Mucosa of gallbladder (tissue), 1 donor: ENCODE measurements around the gene GLDC. TPM values are rescaled to one million over a fixed set of nuclear protein-coding genes. Genes with fewer than 3 reads are reported as not detected.
A peak's percentile ranks its signal among the peaks of the same experiment; 100 is the strongest.
"Not testable (repeated sequence)": the region's sequence is repeated elsewhere in the genome, so short reads cannot be mapped to it uniquely, and the experiment has no call there.

Source experiments
- DNase-seq: peaks from one replicate; pipeline ENCODE4 v3.0.0-alpha.2; 2020; ENCODE audit warnings: low spot score
- total RNA-seq: library from RNA; stranded (reverse); gene quantifications from one replicate; pipeline ENCODE4 v1.2.1, GENCODE V29; 2021
- donor health status: DM: no; HTN: no; CAD: no.

The GLDC gene
- 6.4 TPM for total RNA-seq

DNA sequence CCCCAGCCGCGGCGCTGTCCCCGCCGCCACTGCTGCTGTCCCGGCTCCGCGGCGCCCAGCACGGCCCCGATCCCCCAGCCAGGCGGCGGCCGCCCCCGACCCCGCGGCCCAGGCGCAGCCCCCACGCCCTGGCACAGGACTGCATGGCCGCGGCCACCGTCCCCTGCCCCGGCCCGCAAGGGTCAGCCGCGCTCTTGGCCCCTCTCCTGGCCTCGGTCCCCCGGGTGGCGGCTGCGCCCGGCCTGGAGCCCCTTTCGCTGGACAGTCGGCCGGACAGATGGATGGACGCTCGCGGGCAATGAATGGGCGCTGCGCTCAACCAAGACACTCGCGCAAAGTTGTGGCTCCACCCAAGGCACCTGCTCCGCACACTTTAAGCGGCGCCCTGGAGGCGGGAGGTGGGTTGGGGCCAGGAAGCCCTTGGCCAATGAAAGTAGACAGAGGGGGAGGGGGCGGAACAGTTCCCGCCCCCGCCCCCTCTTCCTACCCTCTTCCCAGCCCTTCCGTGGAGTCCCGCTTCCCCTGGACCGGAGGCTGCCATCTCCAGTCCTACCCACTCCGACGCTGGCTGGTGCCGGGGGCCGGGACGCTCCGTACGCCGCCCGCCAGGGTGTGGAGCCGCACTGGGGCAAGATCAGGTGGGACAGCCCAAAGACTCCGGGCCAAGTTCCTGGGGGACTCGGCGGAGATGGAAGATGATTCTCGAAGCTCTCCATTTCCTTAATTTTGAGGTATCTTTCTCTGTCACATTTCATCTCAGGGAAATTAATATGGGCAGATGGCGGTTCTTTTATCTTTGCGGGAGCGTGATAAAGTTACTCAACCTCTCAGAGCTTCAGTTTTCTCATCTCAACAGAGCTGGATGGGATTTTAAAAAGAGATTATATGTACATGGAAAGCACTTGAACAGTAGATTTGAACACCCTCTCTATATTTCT, at the start of gene GLDC:
Gene GLDC, minus strand, starts transcription at position 375 of the 938 bp plus-strand sequence. Its CDS starts 230 bp downstream, at position 145.
- DNase-seq = peak; percentile 76

- DNase-seq = no peak
These were observed 47.4 kb upstream of the GLDC start for GRCh38 chr9:6692881-6693361.

- DNase-seq = no peak
These were observed 46.9 kb upstream of the GLDC start for GRCh38 chr9:6692433-6692832.

DNA sequence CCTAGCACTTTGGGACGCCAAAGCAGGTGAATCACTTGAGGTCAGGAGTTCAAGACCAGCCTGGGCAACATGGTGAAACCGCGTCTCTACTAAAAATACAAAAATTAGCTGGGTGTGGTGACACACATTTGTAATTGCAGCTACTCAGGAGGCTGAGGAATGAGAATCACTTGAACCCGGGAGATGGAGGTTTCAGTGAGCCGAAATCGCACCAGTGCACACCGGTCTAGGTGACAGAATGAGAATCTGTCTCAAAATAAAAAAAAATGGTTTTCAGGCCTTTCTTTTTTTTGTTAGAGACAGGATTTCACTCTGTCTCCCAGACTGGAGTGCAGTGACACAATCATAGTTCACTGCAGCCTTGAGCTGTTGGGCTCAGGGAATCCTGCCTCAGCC, 45.1 kb upstream of the GLDC start:
- not testable (repeated sequence) for DNase-seq

GRCh38 chr9:6689893-6690674, 44.6 kb upstream of the GLDC start:
- no peak for DNase-seq

- DNase-seq = no peak
These were observed 41.7 kb upstream of the GLDC start for GRCh38 chr9:6687180-6687579.

DNA sequence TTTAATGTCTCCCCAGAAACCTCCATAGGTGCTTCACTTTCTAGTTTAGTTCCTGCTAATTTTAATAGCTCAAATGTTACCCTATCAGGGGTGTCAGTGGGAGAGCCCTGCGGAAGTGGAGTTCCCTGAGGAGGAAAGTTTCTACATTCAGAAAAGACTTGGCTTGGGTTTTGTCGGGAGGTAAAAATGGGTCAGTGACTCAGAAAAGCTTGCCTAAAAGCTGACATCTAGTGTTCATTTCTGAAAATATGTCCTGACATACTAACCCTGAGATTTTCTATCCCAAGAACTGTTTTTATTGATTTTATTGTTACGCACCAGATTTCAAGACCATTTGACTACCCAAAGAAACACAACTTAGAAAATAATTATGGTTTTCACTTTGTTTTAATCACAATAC, 40.9 kb upstream of the GLDC start:
- no peak for DNase-seq

DNA sequence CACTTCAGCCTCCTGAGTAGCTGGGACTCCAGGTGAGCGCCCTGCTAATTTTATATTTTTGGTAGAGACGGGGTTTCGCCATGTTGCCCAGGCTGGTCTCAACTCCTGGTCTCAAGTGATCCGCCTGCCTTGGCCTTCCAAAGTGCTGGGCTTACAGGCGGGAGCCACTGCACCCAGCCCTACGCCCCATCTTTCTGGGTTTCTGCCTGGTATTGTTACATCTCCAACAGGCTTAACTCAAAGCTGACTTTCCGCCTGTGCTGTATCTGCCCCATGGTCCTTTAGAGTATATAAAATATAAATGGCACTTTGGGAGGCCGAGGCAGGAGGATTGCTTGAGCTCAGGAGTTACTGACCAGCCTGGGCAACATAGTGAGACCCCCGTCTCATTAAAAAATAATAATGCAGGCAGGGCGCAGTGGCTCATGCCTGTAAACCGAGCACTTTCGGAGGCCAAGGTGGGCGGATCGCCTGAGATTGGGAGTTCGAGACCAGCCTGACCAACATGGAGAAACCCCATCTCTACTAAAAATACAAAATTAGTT, 36.5 kb upstream of the GLDC start:
- no peak for DNase-seq

DNA sequence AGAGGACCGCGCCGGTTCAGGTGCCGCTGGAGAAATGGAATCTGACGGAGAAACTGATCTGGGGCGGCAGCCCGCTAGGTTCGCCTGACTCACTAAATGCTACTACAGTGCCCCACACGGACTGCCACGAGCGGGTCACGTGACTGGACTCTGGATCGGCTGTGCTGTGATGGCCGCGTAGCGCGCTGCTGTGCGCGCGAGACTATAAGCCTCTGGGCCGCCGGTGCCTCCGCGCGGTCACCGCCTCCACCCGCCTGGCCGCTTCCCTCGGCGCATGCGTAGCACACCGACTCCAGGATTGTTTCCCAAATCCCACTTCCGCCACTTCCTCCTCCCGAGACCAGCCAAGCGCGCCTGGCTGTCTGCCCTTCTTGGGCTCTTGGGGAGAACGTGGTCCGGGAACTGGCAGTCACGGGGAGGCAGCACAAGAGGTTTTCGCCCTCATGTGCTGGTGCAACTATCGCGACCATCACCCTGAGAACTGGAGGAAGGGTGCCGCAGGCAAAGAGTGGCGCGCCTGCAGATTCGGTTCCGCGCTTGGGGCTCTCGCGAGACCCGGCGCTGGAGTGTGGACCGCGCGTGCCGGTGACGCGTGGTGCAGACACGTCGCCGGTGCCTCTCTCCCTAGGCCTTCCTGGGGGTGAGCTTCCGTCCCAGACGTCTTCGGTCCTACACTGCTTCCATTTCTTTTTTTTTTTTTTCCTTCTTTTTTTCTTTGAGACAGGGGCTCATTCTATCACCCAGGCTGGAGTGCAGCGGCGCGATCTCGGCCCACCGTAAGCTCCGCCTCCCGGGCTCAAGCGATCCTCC, 35.8 kb upstream of the GLDC start:
- peak; percentile 97 for DNase-seq

DNA sequence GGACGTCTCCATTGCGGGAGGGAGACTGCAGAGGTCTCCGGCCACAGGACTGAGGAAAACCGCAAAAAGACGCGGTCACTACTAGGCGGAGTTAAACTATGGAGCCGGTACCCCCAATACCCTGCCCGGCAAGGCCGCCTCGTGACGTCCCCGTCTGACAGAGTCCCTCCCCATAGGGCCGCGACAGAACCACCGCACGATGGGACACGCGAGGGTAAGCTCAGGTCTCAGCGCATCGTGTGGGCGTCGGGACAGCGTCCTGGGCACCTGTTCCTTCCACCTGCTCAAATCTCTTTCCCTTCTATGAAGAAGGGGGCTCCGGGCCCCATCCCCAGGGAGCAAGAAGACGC, 35.2 kb upstream of the GLDC start:
- DNase-seq = no peak

GRCh38 chr9:6677803-6678202, 32.3 kb upstream of the GLDC start:
- no peak for DNase-seq

GRCh38 chr9:6676254-6676921, 30.9 kb upstream of the GLDC start:
- DNase-seq = no peak

- DNase-seq = no peak
These were observed 29.7 kb upstream of the GLDC start for GRCh38 chr9:6675268-6675667.

- DNase-seq = no peak
These were observed 27.9 kb upstream of the GLDC start for GRCh38 chr9:6673326-6674025.

- DNase-seq = no peak
These were observed 26.6 kb upstream of the GLDC start for GRCh38 chr9:6672118-6672517.

GRCh38 chr9:6671416-6671815, 25.9 kb upstream of the GLDC start:
- DNase-seq = no peak

DNA sequence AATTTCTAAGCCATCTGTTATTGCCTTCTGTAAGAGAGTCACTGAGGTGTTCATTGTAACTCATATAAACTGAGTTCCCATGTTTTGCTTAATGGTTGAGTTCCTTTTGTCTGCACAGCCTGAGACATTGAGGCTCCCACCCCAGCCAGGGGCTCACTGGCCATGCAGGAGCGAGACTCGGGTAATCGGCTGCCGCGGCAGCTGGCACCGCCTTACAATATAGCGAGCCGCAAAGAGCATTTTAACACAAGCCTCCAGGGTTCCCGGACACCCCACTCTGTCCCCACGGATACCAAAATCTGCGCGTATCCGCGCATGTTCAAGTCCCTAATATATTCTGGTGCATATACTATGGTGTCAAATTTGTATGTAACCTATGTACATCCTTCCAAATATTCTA, 24.4 kb upstream of the GLDC start:
- DNase-seq = no peak

DNA sequence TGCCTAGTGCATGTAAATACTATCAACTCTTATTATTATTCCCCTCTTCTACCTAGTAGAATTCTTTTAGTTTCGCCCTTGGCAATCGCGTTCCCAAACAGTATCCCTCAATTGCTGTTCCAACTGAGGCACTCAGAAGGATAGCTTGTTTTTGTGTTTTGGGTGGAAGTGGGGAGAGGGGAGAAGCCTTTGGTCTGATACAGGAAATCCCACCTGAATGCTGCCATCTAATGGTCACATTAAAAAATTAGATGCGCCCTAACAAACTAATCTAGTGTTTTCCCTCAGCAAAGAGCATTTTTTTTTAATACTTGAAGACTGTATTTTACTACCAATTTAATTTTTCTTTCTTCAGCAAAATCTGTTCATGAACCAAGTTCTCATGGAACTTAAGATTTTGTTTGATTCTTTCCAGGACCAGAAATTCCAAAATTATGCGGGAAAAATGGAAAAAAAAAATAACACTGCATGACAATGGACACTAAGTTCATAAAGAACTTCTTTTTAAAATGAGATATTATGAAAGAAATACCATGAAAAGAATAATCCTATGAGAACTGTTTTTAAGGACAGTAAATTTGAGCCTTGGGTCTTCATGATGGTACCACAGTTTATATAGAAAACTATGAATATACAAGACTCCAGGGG, 22.2 kb upstream of the GLDC start:
- DNase-seq = no peak

DNA sequence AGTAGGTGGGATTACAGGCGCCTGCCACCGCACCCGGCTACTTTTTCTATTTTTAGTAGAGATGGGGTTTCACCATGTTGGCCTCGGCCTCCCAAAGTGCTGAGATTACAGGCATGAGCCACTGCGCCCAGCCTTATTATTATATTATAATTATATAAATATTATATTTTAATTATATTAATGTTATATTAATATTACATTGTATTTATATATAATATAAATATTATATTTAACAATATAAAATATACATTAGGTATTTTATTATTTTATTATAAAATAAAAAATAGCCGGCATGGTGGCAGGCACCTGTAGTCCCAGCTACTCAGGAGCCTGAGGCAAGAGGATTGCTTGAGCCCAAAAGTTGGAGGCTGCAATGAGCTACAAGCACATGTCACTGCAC, 21.6 kb upstream of the GLDC start:
- DNase-seq = no peak

DNA sequence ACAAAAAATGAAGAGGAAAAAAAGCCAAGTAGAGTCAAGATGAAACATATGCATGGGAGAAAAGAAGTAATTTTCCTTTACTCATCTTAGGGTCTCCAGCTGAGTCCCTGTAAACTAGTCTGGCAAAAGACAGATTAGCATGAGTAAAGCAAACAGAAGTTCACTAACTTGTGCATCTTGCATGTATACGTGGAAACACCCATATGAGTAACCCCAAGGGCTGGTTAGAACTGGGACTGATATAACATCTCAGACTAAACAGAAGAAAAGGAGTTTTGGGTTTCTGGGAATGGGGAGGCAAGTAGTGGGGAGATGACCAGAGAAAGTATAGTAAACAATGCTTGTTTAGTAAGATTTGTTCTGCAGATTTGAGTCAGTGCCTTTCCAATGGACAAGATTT, 20.1 kb upstream of the GLDC start:
- DNase-seq = no peak
